HG03280 (cell line): ENCODE data around the gene SELPLG.

Source experiments
- ATAC-seq: cut with Tn5 transposase; IDR thresholded peaks from one replicate; pipeline ENCODE4 v1.9.1; 2021; ENCODE audit warnings: mild to moderate bottlenecking, moderate library complexity; ENCODE audit not compliant: unreplicated experiment

SELPLG gene

GRCh38 chr12:108605690-108606406, 27.8 kb downstream of the SELPLG start:
- no peak for ATAC-seq

- ATAC-seq = no peak
Observed at GRCh38 chr12:108605000-108605689, 28.5 kb downstream of the SELPLG start.

GRCh38 chr12:108604208-108604941, 29.3 kb downstream of the SELPLG start:
- ATAC-seq = no peak

GRCh38 chr12:108603743-108604142, 30.0 kb downstream of the SELPLG start:
- no peak for ATAC-seq

- ATAC-seq = no peak
Observed at GRCh38 chr12:108602976-108603704, 30.6 kb downstream of the SELPLG start.

- ATAC-seq = no peak
Observed at GRCh38 chr12:108602209-108602705, 31.4 kb downstream of the SELPLG start.

GRCh38 chr12:108600702-108601007, 33.0 kb downstream of the SELPLG start:
- ATAC-seq = no peak

- ATAC-seq = no peak
Observed at GRCh38 chr12:108599948-108600701, 33.6 kb downstream of the SELPLG start.

GRCh38 chr12:108599541-108599940, 34.2 kb downstream of the SELPLG start:
- ATAC-seq = no peak

- ATAC-seq = no peak
Observed at GRCh38 chr12:108598553-108599250, 35.0 kb downstream of the SELPLG start.

- ATAC-seq = no peak
Observed at GRCh38 chr12:108597559-108598471, 35.9 kb downstream of the SELPLG start, which contains the start of gene TMEM119. Gene TMEM119, minus strand, starts transcription at chr12:108598084. Its CDS starts 5,701 bp downstream, at chr12:108592383.

GRCh38 chr12:108596854-108597558, 36.7 kb downstream of the SELPLG start:
- no peak for ATAC-seq

GRCh38 chr12:108595711-108596647, 37.7 kb downstream of the SELPLG start:
- ATAC-seq = no peak

- no peak for ATAC-seq
Observed at GRCh38 chr12:108594960-108595710, 38.6 kb downstream of the SELPLG start.

- no peak for ATAC-seq
Observed at GRCh38 chr12:108594323-108594903, 39.3 kb downstream of the SELPLG start.
